HepG2 (cell line): ENCODE results near the gene FBXO9. TPM values are rescaled to one million over a fixed set of nuclear protein-coding genes. Genes with fewer than 3 reads are reported as not detected.
A peak's percentile ranks its signal among the peaks of the same experiment; 100 is the strongest.

Source experiments
- AKAP8 ChIP-seq: sonication (generic); formaldehyde crosslinking; IDR thresholded peaks from 2 replicates; pipeline ENCODE4 v1.5.1; 2020; ENCODE audit warnings: mild to moderate bottlenecking, missing genetic modification reagents
- ETV5 ChIP-seq: IDR thresholded peaks from 2 replicates; pipeline ENCODE4 v1.6.1; 2018; ENCODE audit warnings: missing biosample characterization, missing genetic modification reagents, inconsistent platforms, borderline replicate concordance
- JUN ChIP-seq: sonication (generic); formaldehyde crosslinking; IDR thresholded peaks from 2 replicates; pipeline ENCODE4 v1.4.0; 2020; ENCODE audit warnings: mild to moderate bottlenecking, missing genetic modification reagents
- KLF13 ChIP-seq: sonication (generic); formaldehyde crosslinking; IDR thresholded peaks from 2 replicates; pipeline ENCODE4 v1.4.0; 2020; ENCODE audit warnings: mild to moderate bottlenecking, missing genetic modification reagents
- KLF16 ChIP-seq, 2 experiments: sonication (generic) in 1 of 2; formaldehyde crosslinking in 1 of 2; IDR thresholded peaks; 2 replicates each; pipeline versions ENCODE4 v1.6.1 to v1.8.0; 2016 to 2023; ENCODE audit warnings: missing genetic modification reagents in 2 of 2, missing compliant biosample characterization in 1 of 2
- MIER3 ChIP-seq: IDR thresholded peaks from 2 replicates; pipeline ENCODE4 v1.6.1; 2016; ENCODE audit warnings: missing compliant biosample characterization, borderline replicate concordance
- MLLT10 ChIP-seq: sonication (generic); formaldehyde crosslinking; IDR thresholded peaks from 2 replicates; pipeline ENCODE4 v1.4.0; 2020; ENCODE audit warnings: missing genetic modification reagents
- PBX2 ChIP-seq: IDR thresholded peaks from 2 replicates; pipeline ENCODE4 v1.6.1; 2016; ENCODE audit warnings: control low read depth
- POGK ChIP-seq: sonication (generic); formaldehyde crosslinking; conservative IDR thresholded peaks from 2 replicates; pipeline ENCODE4 v1.8.0; 2022; ENCODE audit warnings: mild to moderate bottlenecking, moderate library complexity, missing genetic modification reagents
- REL ChIP-seq: sonication (generic); formaldehyde crosslinking; conservative IDR thresholded peaks from 2 replicates; pipeline ENCODE4 v1.8.0; 2022; ENCODE audit warnings: mild to moderate bottlenecking, missing genetic modification reagents, moderate library complexity
- SALL1 ChIP-seq: sonication (generic); formaldehyde crosslinking; IDR thresholded peaks from 2 replicates; pipeline ENCODE4 v1.8.0; 2022; ENCODE audit warnings: mild to moderate bottlenecking, missing genetic modification reagents
- SP4 ChIP-seq: sonication (generic); formaldehyde crosslinking; IDR thresholded peaks from 2 replicates; pipeline ENCODE4 v1.8.1; 2023; ENCODE audit warnings: mild to moderate bottlenecking, missing genetic modification reagents
- ZNF543 ChIP-seq: sonication (generic); formaldehyde crosslinking; IDR thresholded peaks from 2 replicates; pipeline ENCODE4 v1.4.0; 2020; ENCODE audit warnings: mild to moderate bottlenecking, missing genetic modification reagents
- ZNF556 ChIP-seq: sonication (generic); formaldehyde crosslinking; IDR thresholded peaks from 2 replicates; pipeline ENCODE4 v1.4.0; 2020; ENCODE audit warnings: mild to moderate bottlenecking, missing genetic modification reagents, borderline replicate concordance
- ZNF644 ChIP-seq: IDR thresholded peaks from 2 replicates; pipeline ENCODE4 v1.6.1; 2016; ENCODE audit warnings: low read depth
- ZNF772 ChIP-seq: sonication (generic); formaldehyde crosslinking; IDR thresholded peaks from 2 replicates; pipeline ENCODE4 v1.5.0; 2020; ENCODE audit warnings: mild to moderate bottlenecking, missing genetic modification reagents
- polyA plus RNA-seq, 8 experiments: library from polyadenylated mRNA; depleted of rRNA in 3 of 8; stranded (reverse) in 7 of 8; unstranded in 1 of 8; fragments of >200 nt; fragmentation: Illumina TruSeq in 4 of 8; extraction: Trizol in 4 of 8; gene quantifications; 2 replicates each; pipeline versions ENCODE4 v1.2.1 to v1.2.3, GENCODE V29; 2011 to 2016; ENCODE audit warnings: low read depth in 4 of 8, missing spikeins in 1 of 8, mixed read lengths in 1 of 8; ENCODE audit not compliant: insufficient read depth in 1 of 8
- total RNA-seq, 5 experiments: library from RNA; depleted of rRNA; stranded (reverse); fragments of >200 nt; fragmentation: Illumina TruSeq; extraction: Trizol; gene quantifications; 2 replicates each; pipeline ENCODE4 v1.2.3, GENCODE V29; 2016; ENCODE audit warnings: low read depth in 1 of 5

Gene FBXO9
- total and polyA plus RNA-seq, 2 of the 13 experiments (the other 11 are each of a cell fraction or from before 2014, with no cell fraction given): 64.3 to 98.4 TPM

- TF ChIP-seq KLF16 (CRISPR knock-in tag; IDR thresholded peaks at IDR 0.05): peak in 1 of 2 experiments; percentile 90; a peak in 2 of 4 replicates
- peak; percentile 85 for TF ChIP-seq SALL1
- TF ChIP-seq AKAP8 (CRISPR knock-in tag): no peak
- no peak for TF ChIP-seq REL (CRISPR knock-in tag)
- TF ChIP-seq ETV5 (CRISPR knock-in tag): peak; percentile 70
- TF ChIP-seq ZNF772 (CRISPR knock-in tag): peak; percentile 89; the same call in 1 of the 2 replicates
- no peak for TF ChIP-seq KLF13 (CRISPR knock-in tag)
- peak; percentile 52; the same call in 1 of the 2 replicates for TF ChIP-seq SP4 (CRISPR knock-in tag)
- TF ChIP-seq MIER3 (CRISPR knock-in tag): peak; percentile 85; the same call in 1 of the 2 replicates
- peak; percentile 45; the same call in 1 of the 2 replicates for TF ChIP-seq ZNF644 (CRISPR knock-in tag)
- peak; percentile 88 for TF ChIP-seq JUN (CRISPR knock-in tag)
- peak; percentile 59; the same call in 1 of the 2 replicates for TF ChIP-seq ZNF543 (CRISPR knock-in tag)
- peak; percentile 91; the same call in 1 of the 2 replicates for TF ChIP-seq ZNF556 (CRISPR knock-in tag)
- TF ChIP-seq PBX2 (CRISPR knock-in tag): 0 out of 2 replicates have a peak, but pooled peaks have one; percentile 14
- peak; percentile 80 for TF ChIP-seq POGK (CRISPR knock-in tag)
- TF ChIP-seq MLLT10 (CRISPR knock-in tag): no peak
Measured at GRCh38 chr6:53134601-53135235, 69.5 kb downstream of the FBXO9 start (continued).
